GM18499 (cell line): ENCODE results near the gene ANO9.
"Not testable (repeated sequence)": the region's sequence is repeated elsewhere in the genome, so short reads cannot be mapped to it uniquely, and the experiment has no call there.

Experiments used
- ATAC-seq: cut with Tn5 transposase; IDR thresholded peaks from one replicate; pipeline ENCODE4 v1.9.1; 2021; ENCODE audit warnings: moderate number of reproducible peaks; ENCODE audit not compliant: insufficient read depth, unreplicated experiment

ANO9 gene

DNA sequence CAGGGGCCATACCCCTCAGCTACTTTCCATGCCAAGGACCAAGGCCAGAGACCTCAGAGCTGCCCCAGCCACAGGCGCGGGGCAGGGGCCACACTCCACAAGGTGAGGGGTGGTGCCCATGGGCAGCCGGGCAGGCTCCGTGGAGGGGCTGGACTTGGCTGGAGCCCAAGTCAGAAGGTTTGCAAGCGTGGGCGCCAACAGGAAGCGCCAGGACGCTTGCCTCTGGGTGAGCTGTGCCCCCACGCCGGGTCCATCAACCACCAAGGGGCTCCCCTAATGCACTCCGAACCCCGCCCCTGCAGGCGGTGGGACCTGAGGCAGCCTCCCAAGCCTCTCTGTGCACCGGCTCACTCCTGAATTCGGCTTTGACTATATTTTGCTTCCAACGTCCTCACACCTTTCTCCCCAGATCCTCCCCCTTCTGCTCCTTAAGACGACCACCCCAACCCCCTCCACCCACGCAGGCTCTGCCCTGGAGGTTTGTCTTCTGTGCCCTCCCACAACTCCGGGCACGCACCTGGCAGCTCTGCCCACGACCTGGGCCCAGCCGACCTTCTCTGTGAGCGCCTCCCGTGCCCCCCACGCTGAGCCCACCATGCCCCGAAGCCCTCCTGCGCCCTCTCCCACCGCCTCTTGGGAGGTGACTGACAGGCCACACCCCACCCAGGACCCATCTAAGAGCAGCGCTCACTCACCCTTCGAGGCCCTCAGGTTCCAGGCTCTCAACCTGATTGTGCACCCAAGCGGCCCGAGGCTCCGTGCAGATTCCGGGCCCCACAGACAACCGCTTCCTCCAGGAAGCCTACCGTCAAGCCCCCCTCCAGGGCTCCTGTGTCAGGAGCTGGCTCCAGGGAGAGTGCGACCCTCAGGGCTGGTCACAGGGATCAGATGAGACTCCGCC, 50.4 kb downstream of the ANO9 start:
- ATAC-seq = no peak

DNA sequence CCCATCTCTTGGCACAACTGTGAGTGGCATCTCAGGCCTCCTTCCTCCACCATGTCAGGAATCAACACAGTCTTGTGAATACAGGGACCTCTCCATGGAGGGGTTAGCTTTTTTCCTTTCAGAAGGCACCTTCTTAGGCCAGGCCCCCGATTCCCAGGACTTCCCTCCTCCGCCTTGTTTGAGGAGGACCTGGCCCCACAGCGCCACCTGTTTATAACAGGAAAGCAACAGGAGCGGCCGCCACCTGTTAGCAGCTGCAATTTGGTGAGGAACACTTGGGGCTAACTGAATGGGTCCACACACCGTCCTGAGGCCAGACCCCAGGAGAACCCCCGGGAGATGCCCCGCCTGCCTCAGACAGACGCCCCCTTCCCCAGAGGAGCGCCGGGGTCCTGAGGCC, 51.6 kb downstream of the ANO9 start:
- no peak for ATAC-seq

DNA sequence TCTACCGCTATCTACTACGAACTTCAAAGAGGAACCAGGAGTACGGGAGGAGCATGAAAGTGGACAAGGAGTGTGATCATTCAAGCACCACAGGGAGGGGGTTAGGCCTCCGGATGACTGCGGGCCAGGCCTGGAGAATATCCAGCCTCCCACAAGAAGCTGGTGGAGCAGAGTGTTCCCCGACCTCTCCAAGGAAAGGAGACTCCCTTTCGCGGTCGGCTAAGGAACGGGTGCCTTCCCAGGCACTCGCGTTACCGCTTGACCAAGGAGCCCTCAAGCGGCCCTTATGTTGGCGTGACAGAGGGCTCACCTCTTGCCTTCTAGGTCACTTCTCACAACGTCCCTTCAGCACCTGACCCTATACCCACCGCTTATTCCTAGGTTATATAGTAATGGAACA, 52.4 kb downstream of the ANO9 start:
- ATAC-seq = not testable (repeated sequence)

DNA sequence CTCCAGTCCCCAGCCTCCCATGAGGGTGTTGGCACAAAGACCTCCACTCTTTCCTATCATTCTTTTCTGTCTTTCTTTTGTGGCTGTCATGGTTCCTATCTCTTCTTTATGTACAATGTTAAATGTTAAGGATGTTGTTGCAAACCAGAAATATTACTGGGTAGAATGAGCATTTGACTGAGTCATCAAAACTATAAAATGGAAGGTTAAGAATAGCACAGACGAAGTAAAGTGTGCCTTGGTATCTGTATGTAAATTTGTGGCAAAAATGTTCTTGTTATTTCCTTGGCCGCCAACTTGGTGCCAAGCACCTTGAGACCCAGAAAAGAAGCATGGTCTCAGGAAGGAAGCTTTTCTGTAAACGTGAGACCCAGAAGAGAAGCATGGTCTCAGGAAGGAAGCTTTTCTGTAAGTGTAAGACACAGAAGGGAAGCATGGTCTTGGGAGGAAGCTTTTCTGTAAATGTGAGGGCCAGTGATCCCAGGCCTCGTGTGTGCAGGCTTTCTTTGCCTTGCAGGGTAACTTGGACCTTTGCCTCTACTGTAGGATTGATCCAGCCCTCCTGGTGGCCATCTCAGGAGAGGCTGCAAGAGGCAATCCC, 54.5 kb downstream of the ANO9 start:
- no peak for ATAC-seq

DNA sequence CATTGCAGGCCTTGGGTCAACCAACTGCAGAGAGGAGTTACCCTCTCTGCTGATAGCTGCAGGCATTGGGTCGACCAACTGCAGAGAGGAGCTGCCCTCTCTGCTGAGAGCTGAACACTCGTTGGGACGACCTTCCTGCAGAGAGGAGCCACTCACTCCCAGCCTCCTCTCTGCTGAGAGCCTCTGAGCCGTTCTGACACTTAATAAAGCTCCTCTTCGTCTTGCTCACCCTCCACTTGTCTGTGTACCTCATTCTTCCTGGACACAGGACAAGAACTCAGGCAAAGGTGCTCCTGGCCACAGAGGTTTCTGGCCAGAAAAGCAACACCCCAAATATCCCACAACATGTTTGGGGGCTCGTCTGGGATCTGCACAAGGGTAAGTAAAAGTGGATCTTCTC, 55.3 kb downstream of the ANO9 start:
- no peak for ATAC-seq

DNA sequence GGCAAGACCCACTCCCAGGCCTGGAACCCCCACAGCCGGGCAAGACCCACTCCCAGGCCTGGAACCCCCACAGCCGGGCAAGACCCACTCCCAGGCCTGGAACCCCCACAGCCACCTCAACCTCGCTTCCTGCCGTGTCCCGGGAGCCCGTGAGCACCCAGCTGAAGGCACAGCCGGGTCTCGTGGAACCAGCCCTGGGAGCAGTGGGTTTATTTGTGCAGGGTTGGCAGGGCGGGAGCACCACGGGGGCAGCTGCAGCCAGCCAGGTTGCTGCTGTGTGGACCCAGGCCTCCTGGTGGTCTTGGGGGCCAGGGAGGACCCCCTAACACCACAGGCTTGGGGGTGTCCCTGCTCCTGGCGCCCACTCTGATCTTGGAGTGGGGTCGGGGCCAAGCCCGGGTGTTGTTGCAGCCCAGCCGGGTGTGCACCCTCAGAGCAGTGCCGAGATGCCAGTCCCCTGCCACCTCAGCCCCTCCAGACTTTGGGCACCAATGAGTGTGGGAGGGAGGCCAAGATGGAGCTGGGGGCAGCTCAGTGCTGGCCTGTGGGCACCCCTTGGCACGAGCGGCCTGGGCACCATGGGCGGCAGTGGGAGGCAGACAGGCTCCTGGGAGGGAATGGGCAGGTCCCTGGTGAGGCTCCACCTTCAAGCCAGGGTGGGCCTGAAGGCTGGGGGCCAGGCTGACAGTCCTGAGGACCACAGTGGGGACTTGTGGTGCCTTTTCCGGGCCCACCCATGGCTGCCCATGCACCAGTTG, 56.0 kb downstream of the ANO9 start:
- no peak for ATAC-seq

DNA sequence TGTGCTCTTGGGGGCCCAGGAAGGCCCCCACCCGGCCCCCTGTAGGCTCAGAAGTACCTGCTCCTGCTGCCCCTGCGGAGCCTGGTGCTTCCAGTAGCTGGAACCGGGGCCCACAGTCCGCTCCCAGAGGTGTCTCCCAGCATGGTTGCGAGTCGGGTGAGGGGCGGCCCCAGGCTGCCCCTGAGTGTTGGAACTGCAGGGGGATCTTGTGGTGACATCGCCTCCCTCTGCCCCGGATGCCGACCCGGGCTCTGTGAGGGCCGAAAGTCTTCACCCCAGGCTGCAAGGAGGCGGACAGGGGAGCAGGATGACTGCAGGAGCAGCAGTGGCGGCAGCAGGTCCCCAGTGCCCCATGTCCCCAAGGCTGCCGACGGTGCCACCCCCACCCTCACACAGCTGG, 57.3 kb downstream of the ANO9 start:
- no peak for ATAC-seq

DNA sequence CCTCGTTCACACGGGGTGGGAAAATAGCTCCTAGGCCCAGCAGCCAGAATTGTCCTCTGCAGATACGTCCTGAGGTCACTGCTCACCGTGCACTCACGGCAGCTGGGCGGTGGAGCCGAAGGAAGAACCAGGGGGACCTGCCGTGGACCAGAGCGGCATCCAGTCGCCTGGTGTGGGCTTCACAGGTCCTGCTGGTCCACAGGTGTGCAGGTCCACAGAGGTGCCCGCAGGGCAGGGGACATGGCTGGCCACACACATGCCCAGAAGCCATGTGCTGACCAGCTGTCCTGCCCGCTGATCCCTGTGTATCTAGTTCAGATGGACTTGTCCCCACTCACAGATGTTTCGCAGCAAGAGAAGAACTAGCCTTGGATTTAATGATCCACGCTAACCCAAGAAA, 58.4 kb downstream of the ANO9 start:
- ATAC-seq = no peak

DNA sequence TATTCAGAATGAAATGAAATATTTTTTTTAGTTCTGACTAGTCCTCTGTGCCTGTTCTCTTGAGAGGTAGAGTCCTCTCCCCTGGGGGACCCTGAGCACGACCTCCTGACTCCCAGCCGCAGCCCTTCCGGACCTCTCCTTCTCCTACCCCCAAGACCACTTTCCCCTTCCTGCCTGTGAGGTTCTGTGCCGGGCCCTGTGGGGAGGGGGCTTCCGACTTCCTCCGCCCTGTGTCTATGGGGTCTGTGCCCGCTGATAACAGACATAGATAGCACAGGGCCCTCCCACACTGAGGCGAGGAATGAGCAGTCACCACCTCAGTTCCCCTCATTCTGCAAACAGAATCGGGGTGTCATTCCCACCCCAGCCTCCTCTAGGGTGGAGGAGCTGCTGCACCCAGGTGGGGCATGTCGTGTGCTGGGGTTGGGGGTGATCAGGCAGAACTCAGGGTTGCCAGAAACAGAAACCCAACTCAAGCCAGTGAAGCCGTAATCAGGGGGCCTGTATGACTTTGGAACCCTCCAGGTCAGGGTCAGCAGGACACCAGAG, 59.7 kb downstream of the ANO9 start:
- ATAC-seq = no peak

DNA sequence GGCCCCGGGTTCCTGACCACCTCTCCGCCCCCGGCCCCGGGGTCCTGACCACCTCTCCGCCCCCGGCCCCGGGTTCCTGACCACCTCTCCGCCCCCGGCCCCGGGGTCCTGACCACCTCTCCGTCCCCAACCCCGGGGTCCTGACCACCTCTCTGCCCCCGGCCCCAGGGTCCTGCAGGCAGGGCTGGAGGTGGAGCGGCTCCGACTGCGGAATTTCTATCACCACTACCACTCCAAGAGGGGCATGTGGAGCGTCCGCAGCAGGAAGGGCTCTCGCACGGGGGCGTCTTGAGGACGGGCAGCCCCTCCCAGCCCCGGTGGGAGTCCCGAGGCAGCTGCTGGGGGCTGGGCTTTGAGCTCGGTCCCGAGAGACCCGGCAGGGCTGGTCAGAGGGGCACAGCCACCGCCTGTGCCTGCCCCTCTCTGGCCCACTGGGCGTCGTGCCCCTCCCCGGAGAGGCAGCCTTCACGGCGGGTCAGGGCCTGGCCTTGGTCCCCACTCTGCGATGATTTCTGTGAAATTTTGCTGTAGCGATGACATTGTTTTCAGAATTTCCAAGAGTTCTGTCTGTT, 60.2 kb downstream of the ANO9 start:
- ATAC-seq = no peak

DNA sequence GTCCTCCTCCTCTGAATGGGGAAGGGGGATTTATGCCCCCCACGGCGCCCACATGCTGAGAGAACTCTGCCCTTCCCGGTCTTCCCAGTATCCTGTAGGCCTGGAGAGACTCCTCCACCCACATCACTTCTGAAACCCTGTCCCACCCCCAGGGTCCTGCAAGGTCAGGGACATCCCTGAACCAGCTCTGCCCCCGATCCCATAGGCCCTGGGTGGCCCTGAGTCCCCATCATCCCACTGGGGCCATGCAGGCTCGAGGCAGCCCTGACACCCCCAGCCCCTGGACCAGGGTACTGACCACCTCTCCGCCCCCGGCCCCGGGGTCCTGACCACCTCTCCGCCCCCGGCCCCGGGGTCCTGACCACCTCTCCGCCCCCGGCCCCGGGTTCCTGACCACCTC, 60.8 kb downstream of the ANO9 start:
- no peak for ATAC-seq

DNA sequence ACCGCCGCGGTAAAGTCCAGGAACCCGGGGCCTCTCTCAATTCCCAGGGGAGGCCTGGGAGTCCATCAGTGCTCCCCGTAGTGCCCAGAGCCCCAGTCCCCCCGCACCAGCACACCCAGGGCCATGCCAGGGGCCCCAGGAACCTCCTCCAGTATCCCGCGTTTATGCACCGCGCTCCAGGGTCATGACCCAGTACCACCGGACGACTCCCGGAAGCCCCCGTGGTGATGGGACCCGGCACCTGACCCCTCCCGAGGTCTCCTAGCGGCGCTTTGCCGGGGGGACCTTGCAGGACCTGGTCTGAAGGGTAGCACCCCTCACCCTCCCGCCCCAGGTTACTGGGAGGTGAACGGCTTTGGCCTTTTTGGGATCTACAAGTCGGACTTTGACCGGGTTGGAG, 61.3 kb downstream of the ANO9 start:
- ATAC-seq = no peak

DNA sequence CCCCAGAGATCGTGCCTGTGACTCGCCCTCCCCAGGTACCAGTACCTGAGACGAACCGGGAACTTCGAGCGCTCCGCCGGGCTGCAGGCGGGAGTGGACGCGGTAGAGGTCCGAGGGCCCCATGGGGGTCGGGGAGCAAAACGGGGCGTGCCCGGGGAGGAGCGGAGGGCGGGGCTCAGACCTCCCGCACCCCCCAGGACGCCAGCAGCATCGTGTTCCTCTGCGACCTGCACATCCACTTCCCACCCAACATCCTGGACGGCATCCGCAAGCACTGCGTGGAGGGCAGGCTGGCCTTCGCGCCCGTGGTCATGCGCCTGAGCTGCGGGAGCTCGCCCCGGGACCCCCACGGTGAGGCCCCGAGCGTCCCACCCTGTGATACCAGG, 61.7 kb downstream of the ANO9 start:
- no peak for ATAC-seq

DNA sequence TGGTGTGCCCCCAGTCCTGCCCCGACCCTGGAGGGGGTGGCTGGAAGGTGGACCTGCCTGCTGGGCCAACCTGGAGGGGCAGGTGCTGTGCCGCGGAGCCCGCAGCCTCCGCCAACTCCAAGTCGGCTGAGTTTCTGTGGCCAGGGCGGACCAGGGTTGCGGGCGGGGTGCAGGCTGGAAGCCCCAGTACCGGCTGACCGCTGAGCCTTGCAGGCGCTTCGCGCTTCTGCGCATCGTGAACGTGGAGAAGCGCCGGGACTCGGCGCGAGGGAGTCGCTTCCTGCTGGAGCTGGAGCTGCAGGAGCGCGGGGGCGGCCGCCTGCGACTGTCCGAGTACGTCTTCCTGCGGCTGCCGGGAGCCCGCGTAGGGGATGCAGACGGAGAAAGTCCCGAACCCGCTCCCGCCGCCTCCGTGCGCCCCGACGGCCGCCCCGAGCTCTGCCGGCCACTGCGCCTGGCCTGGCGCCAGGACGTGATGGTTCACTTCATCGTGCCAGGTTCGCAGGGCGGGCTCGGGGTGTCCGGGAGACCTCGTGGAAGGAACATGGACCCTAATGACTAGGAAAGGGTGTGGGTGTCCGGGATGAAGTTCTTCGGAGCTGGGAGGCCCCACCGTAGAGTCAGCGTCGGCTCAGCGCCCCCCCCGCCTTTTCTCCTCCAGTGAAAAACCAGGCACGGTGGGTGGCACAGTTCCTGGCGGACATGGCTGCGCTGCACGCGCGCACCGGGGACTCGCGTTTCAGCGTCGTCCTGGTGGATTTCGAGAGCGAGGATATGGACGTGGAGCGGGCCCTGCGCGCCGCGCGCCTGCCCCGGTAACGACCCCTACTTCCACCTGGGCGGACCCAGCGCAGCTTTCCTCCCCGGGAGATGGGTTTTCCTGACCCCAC, 62.4 kb downstream of the ANO9 start:
- ATAC-seq = no peak

DNA sequence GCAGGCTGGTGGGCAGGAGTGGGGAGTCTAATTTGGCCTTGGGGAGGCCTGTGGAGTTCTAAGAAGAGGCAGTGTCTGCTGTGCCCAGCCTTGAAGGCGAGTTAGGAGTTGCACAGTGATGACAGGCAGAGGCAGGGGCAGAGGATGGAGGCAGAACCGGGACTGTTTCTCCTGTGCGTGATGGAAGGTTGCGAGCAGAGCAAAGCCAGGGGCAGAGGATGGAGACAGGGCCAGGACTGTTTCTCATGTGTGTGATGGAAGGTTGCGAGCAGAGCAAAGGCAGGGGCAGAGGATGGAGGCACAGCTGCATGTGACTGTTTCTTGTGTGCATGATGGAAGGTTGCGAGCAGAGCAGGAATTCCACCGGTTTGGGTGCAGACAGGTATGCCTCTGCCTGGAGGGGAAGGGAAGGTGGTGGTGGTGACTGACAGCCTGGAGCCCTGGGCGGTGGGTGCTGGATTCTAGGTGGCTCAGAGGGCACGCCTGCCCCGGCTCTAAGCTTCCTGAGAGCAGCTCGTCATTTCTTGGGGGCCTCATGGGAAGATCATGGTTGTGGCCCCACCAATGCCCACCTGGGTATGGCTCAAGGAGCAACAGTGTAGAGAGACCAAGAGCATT, 63.8 kb downstream of the ANO9 start:
- no peak for ATAC-seq

DNA sequence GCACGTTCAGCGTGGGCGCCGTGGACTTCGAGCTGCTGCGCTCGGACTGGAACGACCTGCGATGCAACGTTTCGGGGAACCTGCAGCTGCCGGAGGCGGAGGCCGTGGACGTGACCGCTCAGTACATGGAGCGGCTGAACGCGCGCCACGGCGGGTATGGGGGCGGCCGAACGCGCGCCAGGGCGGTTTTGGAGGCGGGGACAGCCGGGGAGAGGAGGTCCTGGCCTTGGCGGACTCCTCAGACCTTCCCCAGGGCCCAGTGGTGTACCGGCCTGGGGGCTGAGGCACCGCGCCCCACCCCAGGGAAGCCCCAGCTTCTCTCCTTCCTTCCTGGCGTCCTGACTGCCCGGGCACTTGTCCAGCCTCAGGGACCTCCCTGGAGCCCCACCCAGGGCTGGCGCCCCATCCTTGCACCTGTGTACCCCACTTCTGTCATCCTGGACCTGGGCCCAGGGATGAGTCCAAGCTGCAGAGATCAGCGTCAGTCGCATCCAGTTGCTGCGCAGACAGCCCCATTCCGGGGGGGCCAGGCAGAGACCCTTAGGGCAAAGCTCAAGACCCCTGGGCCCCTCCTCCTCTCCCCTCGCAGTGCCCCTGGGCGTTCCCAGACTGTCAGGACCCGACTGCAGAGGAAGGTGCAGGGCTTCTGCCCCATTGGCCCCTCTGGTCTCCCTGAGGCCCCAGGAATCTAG, 64.5 kb downstream of the ANO9 start:
- no peak for ATAC-seq

DNA sequence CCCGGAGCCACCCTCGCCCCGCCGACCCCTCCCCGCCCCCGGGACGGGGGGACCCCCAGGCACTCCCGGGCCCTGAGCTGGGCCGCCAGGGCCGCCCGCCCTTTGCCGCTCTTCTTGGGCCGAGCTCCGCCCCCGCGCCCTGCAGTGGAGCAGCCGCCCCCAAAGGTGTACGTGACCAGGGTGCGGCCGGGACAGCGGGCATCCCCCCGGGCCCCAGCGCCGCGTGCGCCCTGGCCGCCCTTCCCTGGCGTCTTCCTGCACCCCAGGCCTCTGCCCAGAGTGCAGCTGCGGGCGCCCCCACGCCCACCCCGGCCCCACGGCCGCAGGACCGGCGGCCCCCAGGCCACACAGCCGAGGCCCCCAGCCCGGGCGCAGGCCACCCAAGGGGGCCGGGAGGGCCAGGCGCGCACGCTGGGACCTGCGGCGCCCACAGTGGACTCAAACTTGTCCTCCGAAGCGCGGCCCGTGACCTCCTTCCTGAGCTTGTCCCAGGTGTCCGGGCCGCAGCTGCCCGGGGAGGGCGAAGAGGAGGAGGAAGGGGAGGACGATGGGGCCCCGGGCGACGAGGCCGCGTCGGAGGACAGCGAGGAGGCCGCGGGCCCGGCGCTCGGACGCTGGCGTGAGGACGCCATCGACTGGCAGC, 65.2 kb downstream of the ANO9 start:
- no peak for ATAC-seq
